B cell (primary cell): ENCODE measurements around the gene CAMK1D.

Experiments
- CTCF ChIP-seq: fragments of 200-600 bp; IDR thresholded peaks from one replicate; pipeline ENCODE4 v1.8.0; 2022; ENCODE audit warnings: antibody characterized with exemption, mild to moderate bottlenecking
- EZH2 ChIP-seq: IDR thresholded peaks from 2 replicates; pipeline ENCODE4 v1.6.1; 2012; ENCODE audit warnings: borderline replicate concordance, low read depth, mild to moderate bottlenecking, moderate library complexity, low read length; ENCODE audit not compliant: insufficient read depth, poor library complexity, severe bottlenecking

- TF ChIP-seq CTCF = no peak
- no peak for TF ChIP-seq EZH2
Observed at GRCh38 chr10:12344375-12345110, 4.8 kb upstream of the CAMK1D start.
